BE2C (cell line): ENCODE results near the gene CAP2.

Experiments used
- DNase-seq: peaks from one replicate; pipeline ENCODE4 v3.0.0-alpha.2; 2020
- H3K27me3 ChIP-seq: fragments of 250-450 bp; sonication (Bioruptor Pico); 2 replicates; pipeline ENCODE4 v1.5.1; 2020; ENCODE audit warnings: mild to moderate bottlenecking
- H3K36me3 ChIP-seq: fragments of 250-450 bp; sonication (Bioruptor Pico); 2 replicates; pipeline ENCODE4 v1.5.1; 2020; ENCODE audit warnings: mild to moderate bottlenecking
- H3K4me1 ChIP-seq: fragments of 250-450 bp; sonication (Bioruptor Pico); 2 replicates; pipeline ENCODE4 v1.5.1; 2020
- H3K4me3 ChIP-seq: 2 replicates; pipeline ENCODE4 v1.5.1; 2011; ENCODE audit warnings: low read depth, low read length
- H3K9me3 ChIP-seq: fragments of 250-450 bp; sonication (Bioruptor Pico); 2 replicates; pipeline ENCODE4 v1.5.1; 2020
- CTCF ChIP-seq: IDR thresholded peaks from 2 replicates; pipeline ENCODE4 v1.5.1; 2012; ENCODE audit warnings: mild to moderate bottlenecking, low read depth, low read length

The CAP2 gene

GRCh38 chr6:17501442-17501841 lies 108.0 kb downstream of the CAP2 start:
- no peaks in the 10 kb centered on the region for H3K4me1 ChIP-seq
- H3K9me3 ChIP-seq, result no peaks in the 10 kb centered on the region
- TF ChIP-seq CTCF, result no peak
- DNase-seq, result no peak
- no peak overlapping the region for H3K4me3 ChIP-seq
- H3K27me3 ChIP-seq, result no peaks in the 10 kb centered on the region
- no peaks in the 10 kb centered on the region for H3K36me3 ChIP-seq

GRCh38 chr6:17501982-17502704 lies 108.7 kb downstream of the CAP2 start:
- DNase-seq, result no peak
- no peaks in the 10 kb centered on the region for H3K27me3 ChIP-seq
- no peaks in the 10 kb centered on the region for H3K36me3 ChIP-seq
- no peak overlapping the region for H3K4me3 ChIP-seq
- H3K9me3 ChIP-seq, result no peaks in the 10 kb centered on the region
- no peaks in the 10 kb centered on the region for H3K4me1 ChIP-seq
- no peak for TF ChIP-seq CTCF

GRCh38 chr6:17503051-17503450 lies 109.7 kb downstream of the CAP2 start:
- DNase-seq, result no peak

GRCh38 chr6:17504005-17504404 lies 110.6 kb downstream of the CAP2 start:
- no peak for TF ChIP-seq CTCF
- DNase-seq, result no peak
- Histone ChIP-seq H3K4me3 (no peak overlapping the region), H3K27me3 (no peaks in the 10 kb centered on the region), H3K36me3 (no peaks in the 10 kb centered on the region), H3K4me1 (no peaks in the 10 kb centered on the region), H3K9me3 (no peaks in the 10 kb centered on the region)

More at GRCh38 chr6:17503051-17503450, 109.7 kb downstream of the CAP2 start:
- no peak overlapping the region for H3K4me3 ChIP-seq
- no peaks in the 10 kb centered on the region for H3K36me3 ChIP-seq
- no peak for TF ChIP-seq CTCF
- no peaks in the 10 kb centered on the region for H3K4me1 ChIP-seq
- H3K27me3 ChIP-seq, result no peaks in the 10 kb centered on the region
- H3K9me3 ChIP-seq, result no peaks in the 10 kb centered on the region

- no peak overlapping the region for H3K4me3 ChIP-seq
- H3K27me3 ChIP-seq, result no peaks in the 10 kb centered on the region
- TF ChIP-seq CTCF, result 0 out of 2 replicates have a peak, but pooled peaks have one; percentile 12
- H3K36me3 ChIP-seq, result no peaks in the 10 kb centered on the region
- H3K9me3 ChIP-seq, result no peaks in the 10 kb centered on the region
- H3K4me1 ChIP-seq, result no peaks in the 10 kb centered on the region
- DNase-seq, result no peak
These were observed 111.7 kb downstream of the CAP2 start for GRCh38 chr6:17505062-17505476.

GRCh38 chr6:17505767-17506280 lies 112.4 kb downstream of the CAP2 start:
- H3K27me3 ChIP-seq, result no peaks in the 10 kb centered on the region
- no peak for TF ChIP-seq CTCF
- H3K9me3 ChIP-seq, result no peaks in the 10 kb centered on the region; the same call in 1 of the 2 replicates
- no peaks in the 10 kb centered on the region for H3K4me1 ChIP-seq
- no peak for DNase-seq
- H3K4me3 ChIP-seq, result no peak overlapping the region
- H3K36me3 ChIP-seq, result no peaks in the 10 kb centered on the region
